Liver (tissue), 9 donors: ENCODE results near the gene RARRES1. TPM values are rescaled to one million over a fixed set of nuclear protein-coding genes. Genes with fewer than 3 reads are reported as not detected.

Source experiments
- DNase-seq: peaks from one replicate; pipeline ENCODE4 v3.0.0-alpha.2; 2017; ENCODE audit warnings: low spot score
- H3K27ac ChIP-seq, 2 donors: one replicate each; pipeline ENCODE4 v1.7.0; 2013; ENCODE audit warnings: inconsistent platforms in 2 of 2, low read length in 2 of 2, control low read depth in 1 of 2, low read depth in 1 of 2, mild to moderate bottlenecking in 1 of 2
- H3K27me3 ChIP-seq, 4 donors: one replicate each; pipeline versions ENCODE4 v1.6.1 to v1.7.0; 2013; ENCODE audit warnings: low read length in 3 of 4, inconsistent platforms in 1 of 4, mild to moderate bottlenecking in 1 of 4, moderate library complexity in 1 of 4; ENCODE audit not compliant: control insufficient read depth in 4 of 4, insufficient read depth in 4 of 4
- H3K36me3 ChIP-seq, 4 donors: one replicate each; pipeline versions ENCODE4 v1.6.1 to v1.7.0; 2013; ENCODE audit warnings: low read length in 3 of 4, mild to moderate bottlenecking in 3 of 4, low read depth in 1 of 4, moderate library complexity in 1 of 4; ENCODE audit not compliant: control insufficient read depth in 4 of 4, insufficient read depth in 3 of 4
- H3K4me1 ChIP-seq, 4 donors: one replicate each; pipeline versions ENCODE4 v1.6.1 to v1.7.0; 2013; ENCODE audit warnings: low read length in 3 of 4, mild to moderate bottlenecking in 3 of 4, moderate library complexity in 1 of 4; ENCODE audit not compliant: control insufficient read depth in 4 of 4, insufficient read depth in 4 of 4
- H3K4me3 ChIP-seq, 3 donors: one replicate each; pipeline versions ENCODE4 v1.6.1 to v1.7.0; 2013; ENCODE audit warnings: low read length in 3 of 3, control low read depth in 1 of 3, low read depth in 1 of 3, mild to moderate bottlenecking in 1 of 3
- H3K9ac ChIP-seq, 2 donors: one replicate each; pipeline ENCODE4 v1.7.0; 2013; ENCODE audit warnings: low read length in 2 of 2, mild to moderate bottlenecking in 2 of 2, moderate library complexity in 2 of 2, control low read depth in 1 of 2, low read depth in 1 of 2
- H3K9me3 ChIP-seq, 4 donors: one replicate each; pipeline versions ENCODE4 v1.6.1 to v1.7.0; 2013; ENCODE audit warnings: low read length in 3 of 4; ENCODE audit not compliant: control insufficient read depth in 4 of 4
- EGR1 ChIP-seq, 2 donors: IDR thresholded peaks; 2 replicates each; pipeline ENCODE4 v1.6.1; 2016 to 2018; ENCODE audit warnings: antibody characterized with exemption in 2 of 2, low read depth in 2 of 2
- FOXA1 ChIP-seq: IDR thresholded peaks from 2 replicates; pipeline ENCODE4 v1.6.1; 2016; ENCODE audit warnings: antibody characterized with exemption
- FOXA2 ChIP-seq: IDR thresholded peaks from 2 replicates; pipeline ENCODE4 v1.6.1; 2016; ENCODE audit warnings: antibody characterized with exemption
- GABPA ChIP-seq, 2 donors: IDR thresholded peaks in 1 of 2; conservative IDR thresholded peaks in 1 of 2; 2 replicates each; pipeline ENCODE4 v1.6.1; 2016; ENCODE audit warnings: antibody characterized with exemption in 2 of 2, mild to moderate bottlenecking in 1 of 2, moderate library complexity in 1 of 2
- HNF4A ChIP-seq, 2 donors: conservative IDR thresholded peaks; 2 replicates each; pipeline ENCODE4 v1.6.1; 2016; ENCODE audit warnings: antibody characterized with exemption in 2 of 2, mild to moderate bottlenecking in 2 of 2
- HNF4G ChIP-seq: IDR thresholded peaks from 2 replicates; pipeline ENCODE4 v1.6.1; 2016; ENCODE audit warnings: antibody characterized with exemption
- JUND ChIP-seq, 2 donors: IDR thresholded peaks; 2 replicates each; pipeline ENCODE4 v1.6.1; 2016; ENCODE audit warnings: antibody characterized with exemption in 2 of 2
- NR2F2 ChIP-seq: IDR thresholded peaks from 2 replicates; pipeline ENCODE4 v1.6.1; 2016; ENCODE audit warnings: antibody characterized with exemption
- RAD21 ChIP-seq, 2 donors: IDR thresholded peaks; 2 replicates each; pipeline ENCODE4 v1.6.1; 2016; ENCODE audit warnings: antibody characterized with exemption in 2 of 2, mild to moderate bottlenecking in 2 of 2
- REST ChIP-seq: IDR thresholded peaks from 2 replicates; pipeline ENCODE4 v1.6.1; 2016; ENCODE audit warnings: antibody characterized with exemption, mild to moderate bottlenecking
- RXRA ChIP-seq, 2 donors: IDR thresholded peaks; 2 replicates each; pipeline ENCODE4 v1.6.1; 2017 to 2018; ENCODE audit warnings: antibody characterized with exemption in 2 of 2, mild to moderate bottlenecking in 1 of 2
- SP1 ChIP-seq: IDR thresholded peaks from 2 replicates; pipeline ENCODE4 v1.6.1; 2018; ENCODE audit warnings: antibody characterized with exemption, mild to moderate bottlenecking
- TAF1 ChIP-seq: conservative IDR thresholded peaks from 2 replicates; pipeline ENCODE4 v1.6.1; 2016; ENCODE audit warnings: antibody characterized with exemption, mild to moderate bottlenecking
- YY1 ChIP-seq: IDR thresholded peaks from 2 replicates; pipeline ENCODE4 v1.6.1; 2016; ENCODE audit warnings: antibody characterized with exemption, mild to moderate bottlenecking
- WGBS: extraction: QIAGEN DNeasy Blood & Tissue Kit; methylation state at CpG from one replicate; pipeline ENCODE4 v1.1.7; 2013; 5-methylcytosine and 5-hydroxymethylcytosine counted together
- polyA plus RNA-seq, 2 donors: library from polyadenylated mRNA; stranded (reverse) in 1 of 2; unstranded in 1 of 2; fragments of 200-250 nt in 1 of 2; fragments of >200 nt in 1 of 2; fragmentation: Nextera tagmentation in 1 of 2; extraction: Ambion mirVana in 1 of 2; gene quantifications; one replicate each; pipeline versions ENCODE4 v1.2.1 to v1.2.3, GENCODE V29; 2013 to 2015
- total RNA-seq, 2 donors: library from RNA; depleted of rRNA; stranded (reverse); fragments of >200 nt; gene quantifications; one replicate each; pipeline ENCODE4 v1.2.3, GENCODE V29; 2014
- TF ChIP-seq, protein P1 (sequence below): IDR thresholded peaks from 2 replicates; pipeline ENCODE4 v1.6.1; 2016; ENCODE audit warnings: antibody characterized with exemption
- TF ChIP-seq, protein P2 (sequence below): fragments of 150-350 bp; IDR thresholded peaks from 2 replicates; pipeline ENCODE4 v1.5.1; 2017; ENCODE audit warnings: improper control_type of control experiment, low read depth, low read length; ENCODE audit not compliant: missing input control
- TF ChIP-seq, protein P3 (sequence below): IDR thresholded peaks from 2 replicates; pipeline ENCODE4 v1.6.1; 2016; ENCODE audit warnings: antibody characterized with exemption
- TF ChIP-seq, protein P4 (sequence below): IDR thresholded peaks from 2 replicates; pipeline ENCODE4 v1.6.1; 2016; ENCODE audit warnings: antibody characterized with exemption
- donor health status: healthy.
- donor health status: healthy.
- donor health status: healthy.
- donor health status: healthy.
- donor health status: healthy.

The RARRES1 gene
- total and polyA plus RNA-seq, 4 donors: 0.92 to 6.9 (median 2.4) TPM

DNA sequence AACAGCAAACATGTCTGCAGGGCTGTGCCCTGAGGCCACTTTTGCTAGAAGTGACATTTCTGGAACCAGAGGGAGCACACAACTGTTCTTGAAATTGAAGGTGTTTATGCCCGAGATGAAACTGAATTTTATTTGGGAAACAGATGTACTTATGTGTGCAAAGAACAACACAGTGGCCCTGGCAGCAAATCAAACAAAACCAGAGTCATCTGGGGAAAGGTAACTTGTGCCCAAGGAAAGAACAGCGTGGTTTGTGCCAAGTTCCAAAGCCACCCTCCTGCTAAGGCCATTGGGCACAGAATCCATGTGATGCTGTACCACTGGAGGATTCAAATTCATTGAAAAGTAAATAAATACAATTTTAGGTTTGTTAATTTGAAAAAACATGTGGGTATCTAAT lies 31.2 kb upstream of the RARRES1 start:
- peaks cover 0 to 2% (median 0%) of the 10 kb centered on the region in 4 donors for H3K36me3 ChIP-seq
- H3K9me3 ChIP-seq: no peaks in the 10 kb centered on the region
- H3K27ac ChIP-seq: no peak overlapping the region
- H3K27me3 ChIP-seq: no peaks in the 10 kb centered on the region
- H3K4me1 ChIP-seq: peaks cover 0 to under 1% (median 0%) of the 10 kb centered on the region in 4 donors
- no peak for TF ChIP-seq HNF4A (conservative IDR thresholded peaks at IDR 0.05)
- TF ChIP-seq FOXA1: no peak
- no peak for TF ChIP-seq EGR1 (IDR thresholded peaks at IDR 0.05; ENCODE audit: low read depth in 2 of 2)
- TF ChIP-seq RXRA (IDR thresholded peaks at IDR 0.05): no peak
- no peak for TF ChIP-seq YY1
- no peak for TF ChIP-seq HNF4G
- TF ChIP-seq, protein P1, sequence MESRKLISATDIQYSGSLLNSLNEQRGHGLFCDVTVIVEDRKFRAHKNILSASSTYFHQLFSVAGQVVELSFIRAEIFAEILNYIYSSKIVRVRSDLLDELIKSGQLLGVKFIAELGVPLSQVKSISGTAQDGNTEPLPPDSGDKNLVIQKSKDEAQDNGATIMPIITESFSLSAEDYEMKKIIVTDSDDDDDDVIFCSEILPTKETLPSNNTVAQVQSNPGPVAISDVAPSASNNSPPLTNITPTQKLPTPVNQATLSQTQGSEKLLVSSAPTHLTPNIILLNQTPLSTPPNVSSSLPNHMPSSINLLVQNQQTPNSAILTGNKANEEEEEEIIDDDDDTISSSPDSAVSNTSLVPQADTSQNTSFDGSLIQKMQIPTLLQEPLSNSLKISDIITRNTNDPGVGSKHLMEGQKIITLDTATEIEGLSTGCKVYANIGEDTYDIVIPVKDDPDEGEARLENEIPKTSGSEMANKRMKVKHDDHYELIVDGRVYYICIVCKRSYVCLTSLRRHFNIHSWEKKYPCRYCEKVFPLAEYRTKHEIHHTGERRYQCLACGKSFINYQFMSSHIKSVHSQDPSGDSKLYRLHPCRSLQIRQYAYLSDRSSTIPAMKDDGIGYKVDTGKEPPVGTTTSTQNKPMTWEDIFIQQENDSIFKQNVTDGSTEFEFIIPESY: no peak
- no peak for TF ChIP-seq JUND (IDR thresholded peaks at IDR 0.05)
- TF ChIP-seq RAD21 (IDR thresholded peaks at IDR 0.05): no peak
- TF ChIP-seq, protein P2, sequence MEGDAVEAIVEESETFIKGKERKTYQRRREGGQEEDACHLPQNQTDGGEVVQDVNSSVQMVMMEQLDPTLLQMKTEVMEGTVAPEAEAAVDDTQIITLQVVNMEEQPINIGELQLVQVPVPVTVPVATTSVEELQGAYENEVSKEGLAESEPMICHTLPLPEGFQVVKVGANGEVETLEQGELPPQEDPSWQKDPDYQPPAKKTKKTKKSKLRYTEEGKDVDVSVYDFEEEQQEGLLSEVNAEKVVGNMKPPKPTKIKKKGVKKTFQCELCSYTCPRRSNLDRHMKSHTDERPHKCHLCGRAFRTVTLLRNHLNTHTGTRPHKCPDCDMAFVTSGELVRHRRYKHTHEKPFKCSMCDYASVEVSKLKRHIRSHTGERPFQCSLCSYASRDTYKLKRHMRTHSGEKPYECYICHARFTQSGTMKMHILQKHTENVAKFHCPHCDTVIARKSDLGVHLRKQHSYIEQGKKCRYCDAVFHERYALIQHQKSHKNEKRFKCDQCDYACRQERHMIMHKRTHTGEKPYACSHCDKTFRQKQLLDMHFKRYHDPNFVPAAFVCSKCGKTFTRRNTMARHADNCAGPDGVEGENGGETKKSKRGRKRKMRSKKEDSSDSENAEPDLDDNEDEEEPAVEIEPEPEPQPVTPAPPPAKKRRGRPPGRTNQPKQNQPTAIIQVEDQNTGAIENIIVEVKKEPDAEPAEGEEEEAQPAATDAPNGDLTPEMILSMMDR: no peak
- no peak for TF ChIP-seq FOXA2
- TF ChIP-seq, protein P3, sequence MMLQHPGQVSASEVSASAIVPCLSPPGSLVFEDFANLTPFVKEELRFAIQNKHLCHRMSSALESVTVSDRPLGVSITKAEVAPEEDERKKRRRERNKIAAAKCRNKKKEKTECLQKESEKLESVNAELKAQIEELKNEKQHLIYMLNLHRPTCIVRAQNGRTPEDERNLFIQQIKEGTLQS: no peak
- TF ChIP-seq REST: no peak
- no peak for TF ChIP-seq SP1
- TF ChIP-seq, protein P4, sequence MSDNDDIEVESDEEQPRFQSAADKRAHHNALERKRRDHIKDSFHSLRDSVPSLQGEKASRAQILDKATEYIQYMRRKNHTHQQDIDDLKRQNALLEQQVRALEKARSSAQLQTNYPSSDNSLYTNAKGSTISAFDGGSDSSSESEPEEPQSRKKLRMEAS: no peak
- no peak for TF ChIP-seq GABPA (IDR thresholded peaks at IDR 0.05 in 1 of 2, conservative IDR thresholded peaks at IDR 0.05 in 1 of 2)
- no peak for TF ChIP-seq TAF1
- no peak for TF ChIP-seq NR2F2
- no peak overlapping the region for H3K9ac ChIP-seq
- WGBS: 63% methylated on average over 2 of the region's 2 CpGs
- no peak for DNase-seq
- no peak overlapping the region for H3K4me3 ChIP-seq
